ENCODE data around the gene CHTOP. TPM values are rescaled to one million over a fixed set of nuclear protein-coding genes. Genes with fewer than 3 reads are reported as not detected.

CHTOP gene
- total and polyA plus RNA-seq, 2 of the 13 experiments (the other 11 are each of a cell fraction or from before 2014, with no cell fraction given) = 38.0 to 51.9 TPM

DNA sequence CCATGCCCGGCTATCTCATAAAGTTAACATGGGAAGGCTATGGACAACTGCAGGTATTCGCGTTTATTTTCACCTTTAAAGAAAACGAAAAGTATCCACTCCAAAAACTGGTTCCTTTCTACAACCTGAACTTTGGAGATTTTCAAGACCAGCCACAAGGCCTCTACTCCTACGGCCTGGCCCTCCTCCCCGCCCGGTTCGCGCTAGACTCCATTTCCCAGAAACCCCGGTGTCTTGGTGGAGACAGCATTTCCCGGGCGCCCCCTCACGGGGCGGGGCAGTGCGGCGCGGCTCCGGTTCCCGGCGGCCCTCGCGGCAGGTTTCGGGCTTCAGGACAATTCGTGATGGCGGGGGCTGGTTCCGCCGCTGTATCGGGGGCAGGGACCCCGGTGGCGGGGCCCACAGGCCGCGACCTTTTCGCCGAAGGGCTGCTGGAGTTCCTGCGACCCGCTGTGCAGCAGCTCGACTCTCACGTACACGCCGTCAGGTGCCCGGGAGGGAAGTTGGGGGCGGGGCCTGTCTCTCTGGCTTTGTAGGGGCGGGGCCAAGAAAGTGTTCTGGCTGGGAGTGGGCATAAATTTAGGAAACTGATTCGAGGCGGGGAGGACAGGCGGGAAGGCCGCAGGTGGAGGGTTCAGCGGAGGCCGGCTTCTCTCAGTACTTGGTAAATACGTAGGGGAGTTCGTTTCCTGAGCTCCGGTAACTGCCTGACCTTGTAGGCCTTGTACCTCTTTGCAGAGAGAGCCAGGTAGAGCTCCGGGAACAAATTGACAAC lies 24.7 kb downstream of the CHTOP start, which contains the start of gene SNAPIN (continued):
- TF ChIP-seq, protein P1, sequence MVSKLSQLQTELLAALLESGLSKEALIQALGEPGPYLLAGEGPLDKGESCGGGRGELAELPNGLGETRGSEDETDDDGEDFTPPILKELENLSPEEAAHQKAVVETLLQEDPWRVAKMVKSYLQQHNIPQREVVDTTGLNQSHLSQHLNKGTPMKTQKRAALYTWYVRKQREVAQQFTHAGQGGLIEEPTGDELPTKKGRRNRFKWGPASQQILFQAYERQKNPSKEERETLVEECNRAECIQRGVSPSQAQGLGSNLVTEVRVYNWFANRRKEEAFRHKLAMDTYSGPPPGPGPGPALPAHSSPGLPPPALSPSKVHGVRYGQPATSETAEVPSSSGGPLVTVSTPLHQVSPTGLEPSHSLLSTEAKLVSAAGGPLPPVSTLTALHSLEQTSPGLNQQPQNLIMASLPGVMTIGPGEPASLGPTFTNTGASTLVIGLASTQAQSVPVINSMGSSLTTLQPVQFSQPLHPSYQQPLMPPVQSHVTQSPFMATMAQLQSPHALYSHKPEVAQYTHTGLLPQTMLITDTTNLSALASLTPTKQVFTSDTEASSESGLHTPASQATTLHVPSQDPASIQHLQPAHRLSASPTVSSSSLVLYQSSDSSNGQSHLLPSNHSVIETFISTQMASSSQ (IDR thresholded peaks at IDR 0.05; ENCODE audit: low read depth) = no peak
- TF ChIP-seq, protein P1 (CRISPR knock-in tag; IDR thresholded peaks at IDR 0.05; ENCODE audit: borderline replicate concordance) = peak; percentile 32; the same call in 1 of the 2 replicates
- TF ChIP-seq MEIS1 (CRISPR knock-in tag; IDR thresholded peaks at IDR 0.05; ENCODE audit: borderline replicate concordance) = no peak
- TF ChIP-seq, protein P2, sequence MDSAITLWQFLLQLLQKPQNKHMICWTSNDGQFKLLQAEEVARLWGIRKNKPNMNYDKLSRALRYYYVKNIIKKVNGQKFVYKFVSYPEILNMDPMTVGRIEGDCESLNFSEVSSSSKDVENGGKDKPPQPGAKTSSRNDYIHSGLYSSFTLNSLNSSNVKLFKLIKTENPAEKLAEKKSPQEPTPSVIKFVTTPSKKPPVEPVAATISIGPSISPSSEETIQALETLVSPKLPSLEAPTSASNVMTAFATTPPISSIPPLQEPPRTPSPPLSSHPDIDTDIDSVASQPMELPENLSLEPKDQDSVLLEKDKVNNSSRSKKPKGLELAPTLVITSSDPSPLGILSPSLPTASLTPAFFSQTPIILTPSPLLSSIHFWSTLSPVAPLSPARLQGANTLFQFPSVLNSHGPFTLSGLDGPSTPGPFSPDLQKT (CRISPR knock-in tag; IDR thresholded peaks at IDR 0.05; ENCODE audit: borderline replicate concordance) = 0 out of 2 replicates have a peak, but pooled peaks have one; percentile 22
- TF ChIP-seq SP140L (CRISPR knock-in tag; IDR thresholded peaks at IDR 0.05; ENCODE audit: borderline replicate concordance) = no peak
- no peak for TF ChIP-seq ZNF878 (CRISPR knock-in tag; IDR thresholded peaks at IDR 0.05)
- TF ChIP-seq SOX5 (CRISPR knock-in tag; IDR thresholded peaks at IDR 0.05; ENCODE audit: borderline replicate concordance) = peak; percentile 26; the same call in 1 of the 2 replicates
- TF ChIP-seq MEIS2 (CRISPR knock-in tag; IDR thresholded peaks at IDR 0.05) = no peak
- TF ChIP-seq, protein P3, sequence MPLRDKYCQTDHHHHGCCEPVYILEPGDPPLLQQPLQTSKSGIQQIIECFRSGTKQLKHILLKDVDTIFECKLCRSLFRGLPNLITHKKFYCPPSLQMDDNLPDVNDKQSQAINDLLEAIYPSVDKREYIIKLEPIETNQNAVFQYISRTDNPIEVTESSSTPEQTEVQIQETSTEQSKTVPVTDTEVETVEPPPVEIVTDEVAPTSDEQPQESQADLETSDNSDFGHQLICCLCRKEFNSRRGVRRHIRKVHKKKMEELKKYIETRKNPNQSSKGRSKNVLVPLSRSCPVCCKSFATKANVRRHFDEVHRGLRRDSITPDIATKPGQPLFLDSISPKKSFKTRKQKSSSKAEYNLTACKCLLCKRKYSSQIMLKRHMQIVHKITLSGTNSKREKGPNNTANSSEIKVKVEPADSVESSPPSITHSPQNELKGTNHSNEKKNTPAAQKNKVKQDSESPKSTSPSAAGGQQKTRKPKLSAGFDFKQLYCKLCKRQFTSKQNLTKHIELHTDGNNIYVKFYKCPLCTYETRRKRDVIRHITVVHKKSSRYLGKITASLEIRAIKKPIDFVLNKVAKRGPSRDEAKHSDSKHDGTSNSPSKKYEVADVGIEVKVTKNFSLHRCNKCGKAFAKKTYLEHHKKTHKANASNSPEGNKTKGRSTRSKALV (CRISPR knock-in tag; IDR thresholded peaks at IDR 0.05) = no peak
- TF ChIP-seq POLR2A (IDR thresholded peaks at IDR 0.05; ENCODE audit: insufficient read depth in 1 of 2, low read depth in 2 of 2, low read length in 2 of 2) = peak; percentile 51 to 78; a peak in 3 of 4 replicates
- TF ChIP-seq HOXA3 (CRISPR knock-in tag; IDR thresholded peaks at IDR 0.05) = peak; percentile 66
- no peak for TF ChIP-seq KAT2B (IDR thresholded peaks at IDR 0.05; ENCODE audit: borderline replicate concordance, low read depth, low read length)
- TF ChIP-seq ZNF34 (CRISPR knock-in tag; IDR thresholded peaks at IDR 0.05; ENCODE audit: borderline replicate concordance) = no peak
- TF ChIP-seq, protein P4, sequence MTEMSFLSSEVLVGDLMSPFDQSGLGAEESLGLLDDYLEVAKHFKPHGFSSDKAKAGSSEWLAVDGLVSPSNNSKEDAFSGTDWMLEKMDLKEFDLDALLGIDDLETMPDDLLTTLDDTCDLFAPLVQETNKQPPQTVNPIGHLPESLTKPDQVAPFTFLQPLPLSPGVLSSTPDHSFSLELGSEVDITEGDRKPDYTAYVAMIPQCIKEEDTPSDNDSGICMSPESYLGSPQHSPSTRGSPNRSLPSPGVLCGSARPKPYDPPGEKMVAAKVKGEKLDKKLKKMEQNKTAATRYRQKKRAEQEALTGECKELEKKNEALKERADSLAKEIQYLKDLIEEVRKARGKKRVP (CRISPR knock-in tag; IDR thresholded peaks at IDR 0.05) = no peak; a peak in 2 of 4 replicates
- TF ChIP-seq YEATS4 (CRISPR knock-in tag; IDR thresholded peaks at IDR 0.05; ENCODE audit: borderline replicate concordance) = peak; percentile 80; the same call in 1 of the 2 replicates
- TF ChIP-seq ZNF264 (CRISPR knock-in tag; IDR thresholded peaks at IDR 0.05) = no peak
- peak; percentile 54; the same call in 1 of the 2 replicates for TF ChIP-seq MIXL1 (CRISPR knock-in tag; IDR thresholded peaks at IDR 0.05)
- TF ChIP-seq MED13 (CRISPR knock-in tag; IDR thresholded peaks at IDR 0.05) = peak; percentile 60; the same call in 1 of the 2 replicates
- TF ChIP-seq ZFP37 (CRISPR knock-in tag; IDR thresholded peaks at IDR 0.05; ENCODE audit: borderline replicate concordance) = no peak
- TF ChIP-seq FOSL1 (CRISPR knock-in tag; IDR thresholded peaks at IDR 0.05; ENCODE audit: borderline replicate concordance) = no peak
- TF ChIP-seq TCF12 (IDR thresholded peaks at IDR 0.05) = no peak
- TF ChIP-seq TCF12 (CRISPR knock-in tag; IDR thresholded peaks at IDR 0.05) = peak; percentile 47; the same call in 1 of the 2 replicates
- TF ChIP-seq REPIN1 (CRISPR knock-in tag; IDR thresholded peaks at IDR 0.05; ENCODE audit: borderline replicate concordance, low read depth) = no peak

Data from HepG2 (cell line).